Right atrium auricular region (tissue), 2 donors: ENCODE results near the gene HK3. TPM values are rescaled to one million over a fixed set of nuclear protein-coding genes. Genes with fewer than 3 reads are reported as not detected.

ENCODE experiments used
- DNase-seq: peaks from one replicate; pipeline ENCODE4 v3.0.0-alpha.2; 2019; ENCODE audit warnings: low spot score
- H3K27ac ChIP-seq, 2 donors: fragments of 200-600 bp; sonication (generic); 1 replicate in 1 of 2; 2 replicates in 1 of 2; pipeline ENCODE4 v1.5.1; 2016 to 2019
- H3K27me3 ChIP-seq, 2 donors: fragments of 200-600 bp; sonication (generic); one replicate each; pipeline versions ENCODE4 v1.5.1 to v1.6.0; 2017 to 2019
- H3K36me3 ChIP-seq: fragments of 200-600 bp; sonication (generic); one replicate; pipeline ENCODE4 v1.5.1; 2016
- H3K4me1 ChIP-seq, 2 donors: fragments of 200-600 bp; sonication (generic); one replicate each; pipeline versions ENCODE4 v1.5.1 to v1.6.0; 2017 to 2019
- H3K4me3 ChIP-seq, 2 donors: fragments of 200-600 bp; sonication (generic); 1 replicate in 1 of 2; 2 replicates in 1 of 2; pipeline ENCODE4 v1.5.1; 2017 to 2019; ENCODE audit warnings: mild to moderate bottlenecking in 1 of 2, moderate library complexity in 1 of 2
- H3K9me3 ChIP-seq, 2 donors: fragments of 200-600 bp; sonication (generic); one replicate each; pipeline ENCODE4 v1.5.1; 2019
- CTCF ChIP-seq, 2 donors: fragments of 200-600 bp; sonication (generic); IDR thresholded peaks; one replicate each; pipeline ENCODE4 v1.5.1; 2019; ENCODE audit warnings: antibody characterized with exemption in 2 of 2
- total RNA-seq, 2 donors: library from RNA; depleted of rRNA; stranded (reverse); fragments of >200 nt; gene quantifications; one replicate each; pipeline ENCODE4 v1.1.0, GENCODE V29; 2016

HK3 gene
- total RNA-seq, 2 donors from 2014 or later, result 0.85 to 4.4 TPM

GRCh38 chr5:176850371-176851245 is 48.5 kb downstream of the HK3 start:
- no peaks in the 10 kb centered on the region for H3K9me3 ChIP-seq
- no peaks in the 10 kb centered on the region for H3K27me3 ChIP-seq
- H3K4me3 ChIP-seq, result no peak overlapping the region
- DNase-seq, result no peak
- H3K27ac ChIP-seq, result no peak overlapping the region
- no peaks in the 10 kb centered on the region for H3K36me3 ChIP-seq
- TF ChIP-seq CTCF (IDR thresholded peaks at IDR 0.05), result no peak
- H3K4me1 ChIP-seq, result no peaks in the 10 kb centered on the region

- TF ChIP-seq CTCF (IDR thresholded peaks at IDR 0.05), result no peak
- no peak for DNase-seq
- H3K27me3 ChIP-seq, result no peaks in the 10 kb centered on the region
These were observed 49.4 kb downstream of the HK3 start for GRCh38 chr5:176849611-176850227.

GRCh38 chr5:176848651-176849050 is 50.5 kb downstream of the HK3 start:
- H3K27me3 ChIP-seq, result no peaks in the 10 kb centered on the region
- no peak for DNase-seq
- no peak overlapping the region for H3K4me3 ChIP-seq
- TF ChIP-seq CTCF (IDR thresholded peaks at IDR 0.05), result no peak
- H3K36me3 ChIP-seq, result no peaks in the 10 kb centered on the region
- H3K9me3 ChIP-seq, result no peaks in the 10 kb centered on the region
- H3K4me1 ChIP-seq, result no peaks in the 10 kb centered on the region
- H3K27ac ChIP-seq, result no peak overlapping the region

More at GRCh38 chr5:176849611-176850227, 49.4 kb downstream of the HK3 start:
- Histone ChIP-seq H3K4me3 (no peak overlapping the region), H3K4me1 (no peaks in the 10 kb centered on the region), H3K27ac (no peak overlapping the region), H3K36me3 (no peaks in the 10 kb centered on the region), H3K9me3 (no peaks in the 10 kb centered on the region)

GRCh38 chr5:176847726-176848290 is 51.3 kb downstream of the HK3 start:
- TF ChIP-seq CTCF (IDR thresholded peaks at IDR 0.05), result no peak
- no peak for DNase-seq
- no peaks in the 10 kb centered on the region for H3K4me1 ChIP-seq
- H3K9me3 ChIP-seq, result no peaks in the 10 kb centered on the region
- no peak overlapping the region for H3K4me3 ChIP-seq
- no peaks in the 10 kb centered on the region for H3K36me3 ChIP-seq
- no peak overlapping the region for H3K27ac ChIP-seq
- H3K27me3 ChIP-seq, result no peaks in the 10 kb centered on the region

GRCh38 chr5:176847148-176847547 is 52.0 kb downstream of the HK3 start:
- no peak for DNase-seq
- Histone ChIP-seq H3K27ac (no peak overlapping the region), H3K4me1 (no peaks in the 10 kb centered on the region), H3K27me3 (no peaks in the 10 kb centered on the region), H3K9me3 (no peaks in the 10 kb centered on the region), H3K4me3 (no peak overlapping the region), H3K36me3 (no peaks in the 10 kb centered on the region)
- no peak for TF ChIP-seq CTCF (IDR thresholded peaks at IDR 0.05)
